Measurements from ENCODE around the gene SPHK1. TPM values are rescaled to one million over a fixed set of nuclear protein-coding genes. Genes with fewer than 3 reads are reported as not detected.
"Not testable (repeated sequence)": the region's sequence is repeated elsewhere in the genome, so short reads cannot be mapped to it uniquely, and the experiment has no call there.

The SPHK1 gene
- total RNA-seq, 1 donor from 2014 or later = 11.0 TPM

DNA sequence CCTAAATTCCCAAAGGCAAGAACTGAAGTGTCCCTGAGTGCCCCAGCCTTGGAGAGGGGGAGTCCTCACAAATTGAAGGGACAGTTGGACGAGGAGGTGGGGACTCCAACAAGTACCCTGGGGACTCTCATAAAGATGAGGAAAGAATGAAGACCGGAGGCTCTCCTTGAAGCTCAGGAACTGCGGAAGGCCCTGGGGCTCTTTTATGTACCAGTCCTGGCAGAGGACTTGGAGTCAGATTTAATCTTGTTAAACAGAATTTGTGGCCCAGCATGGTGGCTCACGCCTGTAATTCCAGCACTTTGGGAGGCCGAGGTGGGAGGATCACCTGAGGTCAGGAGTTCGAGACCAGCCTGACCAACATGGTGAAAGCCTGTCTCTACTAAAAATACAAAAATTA, 24.6 kb upstream of the SPHK1 start:
- DNase-seq (ENCODE audit: low spot score); intact Hi-C loops (cut with DNase I): not testable (repeated sequence)

DNA sequence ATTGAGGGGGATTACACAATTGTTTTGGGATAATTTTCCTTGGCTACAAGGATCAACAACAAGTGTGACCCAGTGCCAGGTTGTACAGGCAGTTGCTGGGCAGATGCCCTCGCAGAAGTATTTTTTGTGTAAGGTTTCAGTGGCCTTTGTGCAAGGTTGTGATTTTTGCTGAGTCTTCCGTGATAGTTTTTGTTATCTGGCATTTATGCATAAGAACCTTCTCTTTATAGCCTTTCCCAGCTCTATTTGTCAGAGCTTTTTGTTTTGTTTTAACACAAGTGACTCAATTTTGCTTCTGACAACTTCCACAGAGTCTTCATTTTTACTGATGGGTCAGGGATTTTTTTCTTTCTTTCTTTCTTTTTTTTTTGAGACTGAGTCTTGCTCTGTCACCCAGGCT, 23.9 kb upstream of the SPHK1 start:
- intact Hi-C loops (cut with DNase I) = no loop called here
- DNase-seq (ENCODE audit: low spot score) = no peak

DNA sequence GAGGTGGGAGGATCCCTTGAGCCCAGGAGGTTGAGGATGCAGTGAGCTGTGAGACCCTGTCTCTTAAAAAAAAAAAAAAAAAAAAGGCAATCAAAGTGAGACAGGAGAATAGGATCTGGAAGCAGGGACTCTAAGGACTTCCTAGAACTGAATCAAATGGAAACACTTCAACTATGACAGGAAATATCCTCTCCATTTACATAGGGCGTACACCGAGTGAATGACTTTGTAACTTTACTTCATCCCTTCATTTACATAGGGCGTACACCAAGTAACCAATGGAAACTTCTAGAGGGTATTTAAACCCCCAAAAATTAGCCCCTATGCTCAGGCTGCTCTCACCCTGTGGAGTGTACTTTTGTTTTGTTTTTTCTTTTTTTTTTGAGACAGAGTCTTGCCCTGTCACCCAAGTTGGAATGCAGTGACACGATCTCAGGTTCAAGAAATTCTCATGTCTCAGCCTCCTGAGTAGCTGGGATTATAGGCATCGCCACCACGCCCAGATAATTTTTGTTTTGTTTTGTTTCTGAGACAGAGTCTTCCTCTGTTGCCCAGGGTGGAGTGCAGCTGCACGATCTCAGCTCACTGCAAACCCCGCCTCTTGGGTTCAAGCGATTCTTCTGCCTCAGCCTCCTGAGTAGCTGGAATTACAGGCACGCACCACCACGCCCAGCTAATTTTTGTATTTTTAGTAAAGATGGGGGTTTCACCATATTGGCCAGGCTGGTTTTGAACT, 21.1 kb upstream of the SPHK1 start:
- DNase-seq (ENCODE audit: low spot score) = no peak
- intact Hi-C loops (cut with DNase I) = no loop called here

DNA sequence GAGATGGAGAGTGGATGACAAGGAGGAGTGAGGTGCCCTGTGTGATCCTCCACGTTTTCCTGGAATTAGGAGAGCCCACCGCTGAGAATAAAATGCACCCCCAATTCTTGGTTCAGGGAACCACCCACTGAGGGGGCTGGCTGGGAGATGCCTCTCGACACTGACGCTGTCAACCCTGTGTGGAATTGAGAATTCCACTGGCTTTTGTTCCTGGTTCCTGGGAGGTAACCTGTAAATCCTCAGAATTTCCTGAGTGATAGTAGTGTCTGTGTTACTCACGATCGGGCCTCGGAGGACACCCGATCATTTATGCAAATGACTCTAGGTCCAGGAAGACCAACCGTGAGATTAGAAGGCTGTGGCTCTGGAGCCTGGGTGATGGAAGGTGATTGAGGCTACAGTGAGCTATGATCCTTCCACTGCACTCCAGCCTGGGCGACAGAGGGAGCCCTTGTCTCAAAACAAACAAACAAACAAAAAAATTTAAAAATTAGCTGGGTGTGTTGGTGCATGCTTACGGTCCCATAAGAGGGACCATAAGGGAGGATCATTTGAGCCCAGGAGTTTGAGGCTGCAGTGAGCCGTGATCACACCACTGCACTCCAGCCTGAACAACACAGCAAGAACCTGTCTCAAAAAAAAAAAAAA, 19.0 kb upstream of the SPHK1 start:
- no peak for DNase-seq (ENCODE audit: low spot score)

DNA sequence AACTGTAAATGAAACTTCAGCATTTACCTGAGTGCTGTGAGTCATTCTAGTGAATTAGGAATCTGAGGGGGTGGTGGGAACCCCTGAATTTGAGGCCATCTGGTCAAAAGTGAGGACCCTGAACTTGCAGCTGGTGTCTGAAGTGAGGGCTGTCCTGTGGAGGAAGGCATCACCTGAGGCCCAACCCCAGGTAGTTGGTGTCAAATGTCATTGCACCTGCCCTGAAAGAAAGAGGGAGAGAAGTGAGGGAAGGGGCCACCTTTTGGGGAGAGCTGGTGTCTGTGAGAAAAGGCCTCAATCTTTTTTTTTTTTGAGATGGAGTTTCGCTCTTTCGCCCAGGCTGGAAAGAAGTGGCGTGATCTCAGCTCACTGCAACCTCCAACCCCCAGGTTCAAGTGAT, 18.2 kb upstream of the SPHK1 start:
- DNase-seq (ENCODE audit: low spot score) = no peak
- intact Hi-C loops (cut with DNase I) = no loop called here

More for the DNA sequence above, 19.0 kb upstream of the SPHK1 start:
- intact Hi-C loops (cut with DNase I) = no loop called here

DNA sequence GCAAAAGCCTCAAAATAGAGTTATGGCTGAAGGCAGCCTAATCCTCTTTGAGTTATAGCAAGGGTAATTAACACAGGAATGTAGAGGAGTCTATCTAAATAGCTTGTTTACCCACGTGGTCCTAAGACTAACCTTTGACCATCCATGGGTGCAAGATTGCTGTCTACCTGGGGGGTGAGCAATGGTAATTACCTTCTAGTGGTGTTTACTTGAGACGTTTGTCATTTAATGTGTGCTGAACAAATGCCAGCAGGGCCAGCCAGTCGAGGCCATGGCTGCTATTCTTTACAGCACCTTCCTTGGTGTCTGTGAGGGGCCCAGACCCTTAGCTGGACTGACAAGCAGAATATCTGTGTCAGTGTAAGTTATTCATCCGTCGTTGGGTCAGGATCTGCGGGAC, 16.8 kb upstream of the SPHK1 start:
- intact Hi-C loops (cut with DNase I) = no loop called here

DNA sequence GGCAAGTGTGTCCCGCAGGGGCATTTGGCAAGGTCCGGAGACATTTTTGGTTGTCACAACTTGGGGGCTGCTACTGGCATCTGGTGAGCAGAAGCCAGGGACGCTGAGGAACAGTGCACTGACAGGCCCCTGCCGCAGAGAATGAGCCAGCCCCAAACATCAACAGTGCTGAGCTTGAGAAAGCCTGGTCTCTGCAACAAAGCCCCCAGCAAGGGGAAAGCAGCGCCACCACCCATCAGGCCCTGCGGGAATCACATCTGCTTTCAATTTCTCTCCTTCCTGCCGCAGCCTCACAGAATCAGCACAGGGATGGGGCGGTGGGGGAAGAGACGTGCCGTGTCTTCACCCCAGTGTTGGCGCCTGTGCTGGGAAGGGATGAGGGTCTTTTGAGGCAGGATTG, 15.9 kb upstream of the SPHK1 start:
- intact Hi-C loops (cut with DNase I) = no loop called here
- DNase-seq (ENCODE audit: low spot score) = no peak

More for the DNA sequence above, 16.8 kb upstream of the SPHK1 start:
- DNase-seq (ENCODE audit: low spot score) = no peak

DNA sequence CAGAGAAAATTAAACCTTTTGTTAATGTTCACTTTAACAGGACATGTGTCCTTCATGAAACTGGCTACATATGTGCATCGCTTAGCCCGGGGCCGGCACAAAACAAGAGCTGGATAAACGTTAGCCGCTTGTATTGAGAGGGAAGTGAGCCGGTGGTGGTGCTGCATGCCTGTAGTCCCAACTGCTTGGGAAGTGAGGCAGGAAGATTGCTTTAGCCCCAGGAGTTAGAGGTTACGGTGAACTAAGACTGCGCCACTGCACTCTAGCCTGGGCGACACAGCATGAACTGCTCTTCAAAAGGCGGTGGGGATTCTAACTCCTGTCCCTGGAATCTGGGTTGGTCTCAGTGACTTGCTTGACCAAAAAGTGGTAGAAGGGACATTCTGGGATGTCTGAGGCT, 15.0 kb upstream of the SPHK1 start:
- DNase-seq (ENCODE audit: low spot score) = no peak
- intact Hi-C loops (cut with DNase I) = no loop called here

DNA sequence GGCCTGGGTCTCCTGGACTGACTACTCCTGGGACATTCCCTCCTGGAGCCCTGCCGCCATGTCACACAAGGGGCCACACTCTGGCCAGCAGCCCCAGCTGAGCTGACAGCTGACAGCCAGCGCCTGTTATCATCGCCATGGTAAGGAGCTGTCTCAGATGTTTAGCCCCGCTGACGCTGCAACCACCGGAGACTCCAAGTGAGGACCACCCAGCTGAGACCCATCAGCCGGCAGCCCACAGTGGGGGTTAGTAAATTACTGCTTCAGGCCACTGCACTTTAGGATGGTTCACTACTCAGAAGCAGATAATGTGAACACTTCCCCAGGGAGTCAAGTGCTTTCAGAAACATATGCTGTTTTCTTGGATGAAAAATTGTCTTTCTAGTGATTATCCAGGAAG, 14.6 kb upstream of the SPHK1 start:
- DNase-seq (ENCODE audit: low spot score) = no peak
- intact Hi-C loops (cut with DNase I) = loop anchor here (2.0 kb wide), 1 partner anchor 15 kb away; the partner anchor contains the start of gene SPHK1

DNA sequence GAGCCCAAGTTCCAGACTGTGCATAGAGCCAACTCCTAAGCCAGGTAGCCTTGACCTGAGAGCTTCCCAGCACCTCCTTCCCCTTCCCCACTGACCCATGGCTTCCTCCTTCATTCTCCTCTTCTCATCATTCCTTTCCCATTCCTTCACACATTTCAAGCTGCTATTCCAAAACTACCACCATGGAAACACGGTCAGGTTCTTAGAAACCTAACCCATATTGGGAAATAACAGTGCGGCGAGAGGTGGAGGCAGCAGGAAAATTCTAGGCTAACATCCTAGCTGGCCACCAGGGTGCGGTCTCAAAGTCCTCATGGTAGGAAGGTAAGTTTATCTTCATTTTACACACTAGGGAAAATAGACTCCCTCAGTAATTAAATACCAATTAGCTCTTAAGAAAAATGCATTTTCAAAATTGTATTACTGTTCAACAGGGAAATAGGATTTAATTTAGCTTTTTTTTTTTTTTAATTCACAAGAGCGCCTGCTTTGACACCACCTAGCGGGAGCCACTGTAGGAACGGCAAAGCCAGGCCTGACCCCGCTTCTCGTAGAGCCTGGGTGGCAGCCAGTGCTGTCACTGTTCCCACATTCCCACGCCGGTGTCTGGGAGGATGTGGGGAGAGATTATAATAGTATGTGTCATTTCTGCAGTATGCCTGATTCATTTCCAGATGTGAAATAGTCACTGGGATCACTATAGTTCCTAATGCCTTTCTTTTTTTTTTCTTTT, 14.0 kb upstream of the SPHK1 start:
- peak; percentile 92 for DNase-seq (ENCODE audit: low spot score)

DNA sequence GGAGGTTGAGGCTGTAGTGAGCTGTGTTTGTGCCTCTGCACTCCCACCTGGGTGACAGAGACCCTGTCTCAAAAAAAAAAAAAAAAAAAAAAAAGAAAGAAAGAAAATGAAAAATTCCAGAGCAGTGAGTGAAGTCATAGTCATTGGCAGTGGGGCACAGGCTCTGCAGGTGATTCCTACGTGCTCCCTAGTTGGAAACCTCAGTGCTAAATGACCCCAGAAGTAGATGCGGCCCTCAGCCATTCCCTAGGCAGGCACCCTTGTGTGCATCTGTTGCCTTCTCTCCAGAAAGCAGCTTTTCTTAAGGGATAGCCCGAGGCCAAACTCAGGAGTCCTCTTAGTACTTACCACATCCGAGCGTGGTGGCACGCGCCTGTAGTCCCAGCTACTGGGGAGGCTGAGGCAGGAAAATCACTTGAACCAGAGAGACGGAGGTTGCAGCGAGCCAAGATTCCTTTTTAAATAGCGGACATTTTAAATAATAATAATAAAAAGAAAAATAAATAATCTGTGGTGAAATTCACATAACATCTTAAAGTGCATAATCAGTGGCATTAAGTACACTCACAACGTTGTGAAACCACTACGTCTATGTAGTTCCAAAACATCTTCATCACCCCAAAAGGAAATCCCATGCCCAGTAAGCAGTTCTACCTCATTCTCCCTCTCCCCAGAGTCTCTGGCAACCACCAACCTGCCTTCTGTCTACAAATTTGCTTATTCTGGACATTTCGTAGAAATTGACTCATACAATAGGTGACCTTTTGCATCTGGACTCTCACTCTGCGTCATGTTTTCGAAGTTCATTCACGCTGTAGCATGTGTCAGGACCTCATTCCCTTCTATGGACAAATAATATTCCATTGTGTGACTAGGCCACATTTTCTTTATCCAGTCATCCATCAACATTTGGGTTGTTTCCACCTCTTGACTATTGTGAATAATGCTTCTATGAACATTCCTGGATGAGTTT, 12.5 kb upstream of the SPHK1 start:
- intact Hi-C loops (cut with DNase I) = loop anchor here (2.0 kb wide), 1 partner anchor 13 kb away; the partner anchor contains the start of gene SPHK1
- no peak for DNase-seq (ENCODE audit: low spot score)

More for the DNA sequence above, 14.0 kb upstream of the SPHK1 start:
- intact Hi-C loops (cut with DNase I) = loop anchor here (2.0 kb wide), 1 partner anchor 14 kb away; the partner anchor contains the start of gene SPHK1

DNA sequence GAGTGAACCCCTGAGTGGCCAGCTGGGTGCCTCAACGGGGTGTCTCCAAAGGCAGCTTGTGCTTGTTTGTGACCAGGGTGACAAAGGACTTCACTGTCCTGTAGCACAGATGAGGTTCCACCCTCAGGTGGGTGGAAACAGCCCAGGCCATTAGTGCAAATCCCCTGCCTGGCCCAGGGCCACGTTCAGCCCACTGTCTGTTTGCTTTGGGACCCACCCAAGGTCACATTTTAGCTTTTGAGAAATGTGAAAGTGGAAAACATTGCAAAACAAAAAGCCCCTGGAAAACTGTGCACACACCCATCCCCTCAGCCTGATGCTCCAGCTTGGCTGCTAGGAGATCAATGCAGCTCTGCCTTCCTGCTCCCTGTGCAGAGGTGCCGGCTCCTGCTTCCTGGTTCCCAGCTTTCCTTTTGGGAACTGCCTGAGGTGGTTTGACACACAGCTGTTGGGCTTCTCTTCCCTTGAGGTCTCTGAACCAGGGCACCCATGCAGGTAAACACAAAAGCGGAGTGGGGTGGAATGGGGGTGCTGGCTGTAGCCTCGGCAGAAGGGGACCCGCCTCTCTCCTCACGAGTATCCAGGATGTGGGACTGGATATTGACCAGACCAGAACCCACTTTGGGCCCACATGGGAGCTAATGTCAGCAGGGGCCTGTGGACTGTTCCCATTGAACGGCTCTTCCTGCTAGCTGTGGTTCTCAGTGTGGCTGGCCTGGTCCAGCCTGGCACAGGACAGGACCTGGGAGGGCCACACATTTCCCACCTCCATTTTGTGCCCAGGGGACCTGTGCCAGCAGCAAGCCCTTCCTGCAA, 7.9 kb upstream of the SPHK1 start:
- no peak for DNase-seq (ENCODE audit: low spot score)
- intact Hi-C loops (cut with DNase I) = no loop called here

DNA sequence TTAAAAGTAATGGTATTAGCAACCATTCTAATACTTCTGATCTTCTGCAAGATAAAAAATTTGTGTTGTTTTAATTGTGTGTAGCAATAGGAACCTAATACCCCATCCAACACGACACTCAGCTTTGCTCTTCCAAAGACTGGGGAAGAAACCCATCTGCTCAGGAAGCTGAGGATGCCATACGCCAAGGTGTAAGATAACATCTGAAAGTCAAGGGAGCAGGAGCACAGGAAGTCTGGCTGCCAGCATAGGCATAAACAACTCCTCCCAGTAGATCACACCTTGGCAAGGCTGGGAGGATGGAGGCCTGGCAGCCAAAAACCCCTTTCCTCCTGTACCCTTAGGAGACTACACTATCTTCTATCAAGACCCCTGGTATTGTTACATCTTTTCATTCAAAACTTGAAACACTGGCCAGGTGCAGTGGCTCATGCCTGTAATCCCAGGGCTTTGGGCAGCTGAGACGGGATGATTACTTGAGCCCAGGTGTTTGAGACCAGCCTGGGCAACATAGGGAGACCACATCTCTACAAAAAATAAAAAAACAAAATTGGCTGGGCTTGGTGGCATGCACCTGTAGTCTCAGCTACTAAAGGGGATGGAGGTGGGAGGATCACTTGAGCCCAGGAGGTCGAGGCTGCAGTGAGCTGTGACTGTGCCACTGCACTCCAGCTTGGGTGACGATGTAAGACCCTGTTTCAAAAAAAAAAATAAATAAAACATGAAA, 5.7 kb upstream of the SPHK1 start:
- intact Hi-C loops (cut with DNase I) = no loop called here
- DNase-seq (ENCODE audit: low spot score) = no peak

DNA sequence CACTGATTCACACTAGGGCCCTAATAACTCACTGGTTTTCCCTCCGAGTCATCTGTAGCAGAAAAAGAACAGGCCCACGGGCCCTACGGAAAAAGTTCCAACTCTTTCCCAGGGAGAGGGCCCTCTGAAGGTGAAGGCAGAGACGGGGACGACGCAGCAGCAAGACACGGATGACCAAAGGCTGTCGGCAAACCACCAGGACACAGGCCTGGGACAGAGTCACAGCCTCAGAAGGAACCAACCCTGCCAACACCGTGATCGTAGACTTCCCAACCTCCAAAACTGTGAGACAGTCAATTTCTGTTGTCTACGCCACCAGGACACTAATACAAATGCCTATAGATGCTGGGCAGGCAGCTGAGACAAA, 5.2 kb upstream of the SPHK1 start:
- intact Hi-C loops (cut with DNase I) = no loop called here
- no peak for DNase-seq (ENCODE audit: low spot score)

DNA sequence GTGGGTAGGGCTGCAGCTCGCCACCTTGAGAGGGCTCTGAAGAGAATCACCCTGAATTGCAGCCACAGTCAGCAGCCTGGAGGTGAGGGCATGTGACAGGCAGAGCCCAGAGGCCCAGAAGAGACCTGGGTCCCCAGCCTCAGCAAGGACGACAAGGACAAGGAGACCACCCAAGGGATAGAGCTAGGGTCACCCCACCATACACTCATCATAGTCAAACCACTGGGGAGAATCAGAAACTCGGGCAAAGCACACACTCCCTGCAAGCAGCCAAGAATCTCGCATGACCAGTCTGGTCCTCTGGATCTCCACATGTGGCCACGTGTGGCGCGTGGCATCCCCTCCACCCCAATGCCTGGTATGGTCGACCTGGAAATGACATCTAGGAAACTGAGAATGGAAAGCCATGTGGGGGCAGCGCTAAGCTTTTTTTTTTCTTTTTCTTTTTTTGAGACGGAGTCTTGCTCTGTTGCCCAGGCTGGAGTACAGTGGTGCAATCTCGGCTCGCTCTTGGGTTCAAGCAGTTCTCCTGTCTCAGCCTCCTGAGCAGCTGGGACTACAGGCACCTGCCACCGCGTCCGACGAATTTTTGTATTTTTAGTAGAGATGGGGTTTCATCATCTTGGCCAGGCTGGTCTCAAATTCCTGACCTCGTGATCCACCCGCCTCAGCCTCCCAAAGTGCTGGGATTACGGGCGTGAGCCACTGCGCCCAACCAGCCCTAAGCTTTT, 4.6 kb upstream of the SPHK1 start:
- intact Hi-C loops (cut with DNase I) = no loop called here
- DNase-seq (ENCODE audit: low spot score) = no peak

DNA sequence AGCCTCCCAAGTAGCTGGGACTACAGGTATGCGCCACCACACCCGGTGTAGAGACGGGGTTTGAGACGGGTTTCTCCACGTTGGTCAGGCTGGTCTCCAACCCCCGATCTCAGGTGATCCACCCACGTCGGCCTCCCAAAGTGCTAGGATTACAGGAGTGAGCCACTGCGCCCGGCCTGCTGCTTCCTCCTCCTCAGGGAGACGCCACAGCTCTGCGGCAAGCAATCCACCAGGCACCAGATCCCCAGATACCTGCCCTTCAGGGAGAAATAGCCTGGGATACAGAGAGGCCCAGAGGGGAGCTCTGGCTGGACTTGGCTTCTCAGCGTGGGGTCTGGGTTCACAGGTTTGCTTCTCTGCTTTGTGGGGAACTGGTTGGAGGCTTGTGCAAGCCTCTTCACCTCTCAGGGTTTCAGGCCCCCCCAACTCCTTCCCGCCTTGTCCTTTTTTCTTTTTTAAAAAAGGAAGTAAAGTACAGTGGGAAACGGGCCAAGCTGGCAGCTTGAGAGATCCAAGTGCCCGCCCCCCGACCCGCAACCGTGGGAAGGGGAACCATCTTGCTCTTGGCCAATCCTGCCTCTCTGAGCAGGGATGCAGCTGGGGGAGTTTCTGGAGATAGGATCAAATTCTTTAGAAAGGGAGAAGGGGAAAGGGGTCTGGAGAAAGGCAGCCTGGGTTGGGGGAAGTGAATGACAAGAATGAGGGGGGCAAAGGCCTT, 2.6 kb upstream of the SPHK1 start:
- DNase-seq (ENCODE audit: low spot score) = no peak
- intact Hi-C loops (cut with DNase I) = no loop called here

DNA sequence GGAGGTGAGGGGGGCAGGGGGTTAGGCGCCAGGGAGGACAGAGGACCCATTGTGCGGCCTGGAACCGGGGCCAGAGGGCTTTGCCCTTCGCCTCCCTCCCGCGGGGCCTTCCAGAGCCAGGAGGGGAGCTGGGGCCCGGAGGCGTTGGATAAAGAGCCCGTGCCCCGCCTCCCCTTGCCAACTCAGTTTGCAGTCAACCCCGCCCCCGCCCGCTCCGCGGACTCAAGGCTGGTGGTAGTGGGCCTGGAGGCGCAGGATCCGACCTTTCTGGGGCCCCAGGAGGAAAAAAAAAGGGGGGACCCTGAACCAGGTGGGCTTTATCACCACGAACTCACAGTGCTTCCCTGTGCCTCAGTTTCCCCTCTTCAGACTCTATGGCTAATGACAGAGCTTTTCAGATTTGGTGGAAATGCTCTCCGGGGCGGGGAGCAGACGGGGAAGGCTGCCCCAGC, 2.0 kb upstream of the SPHK1 start:
- no peak for DNase-seq (ENCODE audit: low spot score)

More for the DNA sequence above, 2.0 kb upstream of the SPHK1 start:
- intact Hi-C loops (cut with DNase I) = no loop called here
